Cardiac atrium fibroblast (primary cell): ENCODE results near the gene GABRG3. TPM values are rescaled to one million over a fixed set of nuclear protein-coding genes. Genes with fewer than 3 reads are reported as not detected.

Experiments
- total RNA-seq: library from RNA; depleted of rRNA; stranded (reverse); fragments of >200 nt; gene quantifications from 2 replicates; pipeline ENCODE4 v1.2.3, GENCODE V29; 2015

The GABRG3 gene
- not detected in 2 replicates for total RNA-seq

DNA sequence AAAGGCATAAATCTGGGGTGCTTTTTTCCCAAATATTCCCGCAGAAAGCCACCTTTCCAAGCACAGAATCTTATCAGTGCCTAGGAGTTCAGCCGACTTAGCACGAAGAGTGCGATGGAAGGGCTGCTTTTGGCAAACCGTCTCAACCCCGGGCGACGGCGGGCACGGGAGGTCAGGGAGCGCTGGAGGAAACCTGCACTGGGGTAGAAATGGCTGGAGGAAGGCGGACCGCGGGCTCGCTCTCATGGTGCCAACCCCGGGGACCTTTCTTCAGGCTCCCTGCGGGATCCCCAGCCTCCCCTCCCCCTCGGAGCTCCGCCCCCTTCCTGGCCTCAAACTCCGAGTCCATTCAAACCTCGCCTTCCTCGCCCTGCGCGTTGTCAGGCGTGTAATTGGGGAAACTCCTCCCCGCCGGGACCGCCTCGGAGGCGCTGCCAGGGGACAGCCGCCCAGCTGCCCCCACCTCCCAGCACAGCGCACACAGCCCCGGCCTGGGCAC lies at the start of gene GABRG3:
Gene GABRG3, plus strand, starts transcription at position 470 of the 499 bp plus-strand sequence.

Other genes starting within 250 kb of the GABRG3 start
- 0.16 TPM in 1 of 2 replicates, not detected in the other for gene GABRB3, start 198.1 kb upstream of the GABRG3 start, total RNA-seq
- not detected in 2 replicates for gene GABRA5, start 104.1 kb upstream of the GABRG3 start, total RNA-seq